H9 (cell line): ENCODE data around the gene BORCS6. TPM values are rescaled to one million over a fixed set of nuclear protein-coding genes. Genes with fewer than 3 reads are reported as not detected.

ENCODE experiments used
- DNase-seq: peaks from one replicate; pipeline ENCODE4 v3.0.0-alpha.2; 2017
- H2AFZ ChIP-seq: one replicate; pipeline ENCODE4 v1.6.1; 2013; ENCODE audit warnings: mild to moderate bottlenecking, low read length, control low read depth, moderate library complexity
- H2AK5ac ChIP-seq: 2 replicates; pipeline ENCODE4 v1.6.1; 2013; ENCODE audit warnings: low read length, control low read depth, mixed read lengths; ENCODE audit not compliant: insufficient read length
- H2BK120ac ChIP-seq: one replicate; pipeline ENCODE4 v1.6.1; 2013; ENCODE audit warnings: low read depth, mild to moderate bottlenecking, low read length, control low read depth, inconsistent platforms; ENCODE audit not compliant: poor library complexity, severe bottlenecking
- H2BK12ac ChIP-seq: 2 replicates; pipeline ENCODE4 v1.6.1; 2013; ENCODE audit warnings: low read length, control low read depth, mixed read lengths, low read depth; ENCODE audit not compliant: insufficient read length
- H2BK15ac ChIP-seq: 2 replicates; pipeline ENCODE4 v1.6.1; 2013; ENCODE audit warnings: low read depth, low read length, control low read depth
- H2BK20ac ChIP-seq: one replicate; pipeline ENCODE4 v1.6.1; 2013; ENCODE audit warnings: low read depth, mild to moderate bottlenecking, low read length, control low read depth, inconsistent platforms; ENCODE audit not compliant: poor library complexity, severe bottlenecking
- H2BK5ac ChIP-seq: 2 replicates; pipeline ENCODE4 v1.6.1; 2013; ENCODE audit warnings: low read length, control low read depth, mixed read lengths; ENCODE audit not compliant: insufficient read length
- H3K14ac ChIP-seq: 2 replicates; pipeline ENCODE4 v1.6.1; 2013; ENCODE audit warnings: low read length, control low read depth; ENCODE audit not compliant: insufficient read depth
- H3K18ac ChIP-seq: 2 replicates; pipeline ENCODE4 v1.6.1; 2013; ENCODE audit warnings: low read depth, mild to moderate bottlenecking, mixed read lengths, low read length, control low read depth; ENCODE audit not compliant: insufficient read length
- H3K23ac ChIP-seq: 2 replicates; pipeline ENCODE4 v1.6.1; 2013; ENCODE audit warnings: low read length, control low read depth, mixed read lengths, low read depth; ENCODE audit not compliant: insufficient read length
- H3K23me2 ChIP-seq: 2 replicates; pipeline ENCODE4 v1.6.1; 2013; ENCODE audit warnings: low read depth, mild to moderate bottlenecking, mixed read lengths, low read length, control low read depth; ENCODE audit not compliant: insufficient read length, poor library complexity, severe bottlenecking
- H3K27ac ChIP-seq: 2 replicates; pipeline ENCODE4 v1.5.1; 2013; ENCODE audit warnings: low read length, control low read depth, mixed read lengths, low read depth; ENCODE audit not compliant: insufficient read length
- H3K27me3 ChIP-seq: 2 replicates; pipeline ENCODE4 v1.6.1; 2013; ENCODE audit warnings: low read length, control low read depth, inconsistent platforms; ENCODE audit not compliant: insufficient read depth
- H3K4ac ChIP-seq: 2 replicates; pipeline ENCODE4 v1.6.1; 2013; ENCODE audit warnings: low read depth, mild to moderate bottlenecking, control low read depth, inconsistent platforms, low read length, moderate library complexity
- H3K4me1 ChIP-seq: 2 replicates; pipeline ENCODE4 v1.6.1; 2013; ENCODE audit warnings: low read length, control low read depth, inconsistent platforms; ENCODE audit not compliant: insufficient read depth
- H3K4me2 ChIP-seq: 2 replicates; pipeline ENCODE4 v1.6.1; 2013; ENCODE audit warnings: low read length, control low read depth, mixed read lengths; ENCODE audit not compliant: insufficient read length, insufficient read depth
- H3K56ac ChIP-seq: 2 replicates; pipeline ENCODE4 v1.6.1; 2013; ENCODE audit warnings: low read depth, mild to moderate bottlenecking, mixed read lengths, low read length, control low read depth; ENCODE audit not compliant: insufficient read length
- H3K79me1 ChIP-seq: 2 replicates; pipeline ENCODE4 v1.6.1; 2013; ENCODE audit warnings: low read depth, mild to moderate bottlenecking, moderate library complexity, low read length, control low read depth, inconsistent platforms; ENCODE audit not compliant: insufficient read depth, poor library complexity, severe bottlenecking
- H3K79me2 ChIP-seq: 2 replicates; pipeline ENCODE4 v1.6.1; 2013; ENCODE audit warnings: low read length, control low read depth, inconsistent platforms; ENCODE audit not compliant: insufficient read depth
- H3K9ac ChIP-seq: 2 replicates; pipeline ENCODE4 v1.6.1; 2013; ENCODE audit warnings: low read length, control low read depth, mixed read lengths; ENCODE audit not compliant: insufficient read length; ENCODE audit errors: extremely low read depth
- H3K9me3 ChIP-seq: one replicate; pipeline ENCODE4 v1.6.1; 2013; ENCODE audit warnings: low read depth, low read length, inconsistent platforms; ENCODE audit not compliant: control insufficient read depth
- H3T11ph ChIP-seq: one replicate; pipeline ENCODE4 v1.6.1; 2013; ENCODE audit warnings: mild to moderate bottlenecking, low read length, control low read depth, inconsistent platforms
- H4K20me1 ChIP-seq: one replicate; pipeline ENCODE4 v1.6.1; 2013; ENCODE audit not compliant: control insufficient read depth, insufficient read length, insufficient read depth
- H4K5ac ChIP-seq: 2 replicates; pipeline ENCODE4 v1.6.1; 2013; ENCODE audit warnings: low read depth, mild to moderate bottlenecking, mixed read lengths, low read length, control low read depth; ENCODE audit not compliant: insufficient read length
- H4K8ac ChIP-seq: replicated peaks from 2 replicates; pipeline ENCODE4 v1.6.1; 2013; ENCODE audit warnings: low read length, control low read depth, mixed read lengths, low read depth; ENCODE audit not compliant: insufficient read length
- H4K91ac ChIP-seq: 2 replicates; pipeline ENCODE4 v1.6.1; 2013; ENCODE audit warnings: low read depth, mild to moderate bottlenecking, moderate library complexity, mixed read lengths, low read length, control low read depth; ENCODE audit not compliant: insufficient read length
- H3K27ac Mint-ChIP-seq, 3 experiments: 2 replicates in 2 of 3; 3 replicates in 1 of 3; pipeline ENCODE4 v1.8.0; 2020 to 2021; ENCODE audit warnings: mixed read lengths in 3 of 3, mild to moderate bottlenecking in 1 of 3, moderate library complexity in 1 of 3
- H3K27me3 Mint-ChIP-seq: 2 replicates; pipeline ENCODE4 v1.8.0; 2021; ENCODE audit warnings: low read depth, mild to moderate bottlenecking, moderate library complexity, mixed read lengths
- H3K36me3 Mint-ChIP-seq, 3 experiments: 2 replicates in 2 of 3; 3 replicates in 1 of 3; pipeline ENCODE4 v1.8.0; 2020 to 2021; ENCODE audit warnings: low read depth in 3 of 3, mixed read lengths in 3 of 3; ENCODE audit not compliant: insufficient read depth in 1 of 3
- H3K4me1 Mint-ChIP-seq, 2 experiments: 2 replicates each; pipeline ENCODE4 v1.8.0; 2020; ENCODE audit warnings: mixed read lengths in 2 of 2
- H3K4me3 Mint-ChIP-seq, 2 experiments: 2 replicates in 1 of 2; 3 replicates in 1 of 2; pipeline ENCODE4 v1.8.0; 2020 to 2021; ENCODE audit warnings: mild to moderate bottlenecking in 2 of 2, mixed read lengths in 2 of 2, moderate library complexity in 1 of 2
- H3K9me3 Mint-ChIP-seq, 2 experiments: 2 replicates in 1 of 2; 3 replicates in 1 of 2; pipeline ENCODE4 v1.8.0; 2020; ENCODE audit warnings: mild to moderate bottlenecking in 2 of 2, mixed read lengths in 2 of 2, moderate library complexity in 1 of 2
- CTCF ChIP-seq: fragments of 200-600 bp; sonication (generic); conservative IDR thresholded peaks from 3 replicates; pipeline ENCODE4 v1.8.0; 2021; ENCODE audit warnings: antibody characterized with exemption, mild to moderate bottlenecking
- WGBS: extraction: QIAGEN DNeasy Blood & Tissue Kit; methylation state at CpG from one replicate; pipeline ENCODE4 v1.1.7; 2013; ENCODE audit warnings: missing lambda C conversion rate, low lambda C conversion rate, mixed read lengths; ENCODE audit not compliant: insufficient read length; ENCODE audit errors: extremely low coverage; 5-methylcytosine and 5-hydroxymethylcytosine counted together
- total RNA-seq: library from RNA; stranded (reverse); gene quantifications from 2 replicates; pipeline ENCODE4 v1.2.1, GENCODE V29; 2021

Gene BORCS6
- total RNA-seq, 1 experiment from 2014 or later = 3.1 TPM

GRCh38 chr17:8149419-8150193 is 40.4 kb downstream of the BORCS6 start:
- no peak overlapping the region for H3K23ac ChIP-seq
- no peaks in the 10 kb centered on the region for H3K9me3 ChIP-seq
- H4K20me1 ChIP-seq = no peaks in the 10 kb centered on the region
- no peak overlapping the region for H3K18ac ChIP-seq
- no peak overlapping the region for H3K4ac ChIP-seq
- no peak overlapping the region for H3K56ac ChIP-seq
- no peak overlapping the region for H2BK12ac ChIP-seq
- Mint-ChIP-seq H3K36me3 (peaks cover 28 to 47% (median 41%) of the 10 kb centered on the region in 3 experiments), H3K9me3 (no peaks in the 10 kb centered on the region), H3K27me3 (peaks cover 2% of the 10 kb centered on the region), H3K4me3 (peak overlapping the region in 1 of 2 experiments; percentile 54; a peak in 2 of 5 replicates), H3K27ac (no peak overlapping the region; a peak in 1 of 7 replicates), H3K4me1 (peaks cover 21 to 25% of the 10 kb centered on the region in 2 experiments)
- TF ChIP-seq CTCF = no peak
- no peak overlapping the region for H3K9ac ChIP-seq
- H4K5ac ChIP-seq = no peak overlapping the region
- H3K27ac ChIP-seq = no peak overlapping the region
- no peak overlapping the region for H2AFZ ChIP-seq
- no peak overlapping the region for H3T11ph ChIP-seq
- H4K91ac ChIP-seq = no peak overlapping the region
- peaks cover 5% of the 10 kb centered on the region for H3K4me1 ChIP-seq
- WGBS = no CpG with 5 or more reads among the region's 29 CpGs
- H2BK20ac ChIP-seq = no peak overlapping the region
- no peak overlapping the region for H2BK15ac ChIP-seq
- H2BK5ac ChIP-seq = no peak overlapping the region
- no peak overlapping the region for H3K4me2 ChIP-seq
- H2AK5ac ChIP-seq = no peak overlapping the region
- no peaks in the 10 kb centered on the region for H3K27me3 ChIP-seq
- H4K8ac ChIP-seq = no peak overlapping the region
- H2BK120ac ChIP-seq = no peak overlapping the region
- H3K79me1 ChIP-seq = peaks cover 2% of the 10 kb centered on the region
- no peak for DNase-seq
- H3K14ac ChIP-seq = no peak overlapping the region
- peaks cover 13% of the 10 kb centered on the region for H3K23me2 ChIP-seq
- H3K79me2 ChIP-seq = no peaks in the 10 kb centered on the region
